Activated effector memory CD4-positive, alpha-beta T cell treated with anti-CD3 and anti-CD28 coated beads, Interleukin-2, amount 50 U/mL, for 16 hours (primary cell): ENCODE data around the gene OTX2.

Experiments
- DNase-seq: peaks from one replicate; pipeline ENCODE4 v3.0.0-alpha.2; 2020

Gene OTX2

GRCh38 chr14:56810147-56810719 lies at the start of gene OTX2:
OTX2 (minus strand) TSS chr14:56810479; CDS start chr14:56805456, 5,023 bp downstream.
- no peak for DNase-seq

GRCh38 chr14:56858422-56858821 lies 48.1 kb upstream of the OTX2 start:
- no peak for DNase-seq

- no peak for DNase-seq
Measured at GRCh38 chr14:56857216-56857615, 46.9 kb upstream of the OTX2 start.

- no peak for DNase-seq
Measured at GRCh38 chr14:56855891-56856461, 45.7 kb upstream of the OTX2 start.

- no peak for DNase-seq
Measured at GRCh38 chr14:56854325-56854724, 44.0 kb upstream of the OTX2 start.

GRCh38 chr14:56846970-56847930 lies 37.0 kb upstream of the OTX2 start:
- no peak for DNase-seq

GRCh38 chr14:56844406-56845002 lies 34.2 kb upstream of the OTX2 start:
- DNase-seq, result no peak

GRCh38 chr14:56841611-56842010 lies 31.3 kb upstream of the OTX2 start:
- no peak for DNase-seq

GRCh38 chr14:56840221-56840620 lies 29.9 kb upstream of the OTX2 start:
- no peak for DNase-seq

GRCh38 chr14:56829151-56829550 lies 18.9 kb upstream of the OTX2 start:
- DNase-seq, result no peak

- DNase-seq, result no peak
Measured at GRCh38 chr14:56826214-56826613, 15.9 kb upstream of the OTX2 start.

- no peak for DNase-seq
Measured at GRCh38 chr14:56821805-56822610, 11.7 kb upstream of the OTX2 start.

GRCh38 chr14:56821177-56821576 lies 10.9 kb upstream of the OTX2 start:
- no peak for DNase-seq

GRCh38 chr14:56817396-56817921 lies 7.2 kb upstream of the OTX2 start:
- no peak for DNase-seq

- no peak for DNase-seq
Measured at GRCh38 chr14:56816574-56817391, 6.5 kb upstream of the OTX2 start.

GRCh38 chr14:56815745-56816144 lies 5.5 kb upstream of the OTX2 start:
- DNase-seq, result no peak

GRCh38 chr14:56814969-56815700 lies 4.9 kb upstream of the OTX2 start:
- no peak for DNase-seq

GRCh38 chr14:56814519-56814959 lies 4.3 kb upstream of the OTX2 start:
- no peak for DNase-seq

- DNase-seq, result no peak
Measured at GRCh38 chr14:56813143-56813551, 2.9 kb upstream of the OTX2 start.

GRCh38 chr14:56812364-56813141 lies 2.3 kb upstream of the OTX2 start:
- no peak for DNase-seq
